Mammary epithelial cell (primary cell): ENCODE measurements around the gene NPDC1.

Source experiments
- EZH2 ChIP-seq: IDR thresholded peaks from 2 replicates; pipeline ENCODE4 v1.6.1; 2012; ENCODE audit warnings: low read length, inconsistent platforms, borderline replicate concordance
- TF ChIP-seq, protein P1 (sequence below), 2 donors: IDR thresholded peaks in 1 of 2; conservative IDR thresholded peaks in 1 of 2; 2 replicates each; pipeline ENCODE4 v1.5.1; 2011 to 2012; ENCODE audit warnings: inconsistent platforms in 2 of 2, low read length in 2 of 2, mild to moderate bottlenecking in 2 of 2, control low read depth in 1 of 2, low read depth in 1 of 2; ENCODE audit not compliant: insufficient read depth in 1 of 2; ENCODE audit errors: extremely low read depth in 1 of 2

DNA sequence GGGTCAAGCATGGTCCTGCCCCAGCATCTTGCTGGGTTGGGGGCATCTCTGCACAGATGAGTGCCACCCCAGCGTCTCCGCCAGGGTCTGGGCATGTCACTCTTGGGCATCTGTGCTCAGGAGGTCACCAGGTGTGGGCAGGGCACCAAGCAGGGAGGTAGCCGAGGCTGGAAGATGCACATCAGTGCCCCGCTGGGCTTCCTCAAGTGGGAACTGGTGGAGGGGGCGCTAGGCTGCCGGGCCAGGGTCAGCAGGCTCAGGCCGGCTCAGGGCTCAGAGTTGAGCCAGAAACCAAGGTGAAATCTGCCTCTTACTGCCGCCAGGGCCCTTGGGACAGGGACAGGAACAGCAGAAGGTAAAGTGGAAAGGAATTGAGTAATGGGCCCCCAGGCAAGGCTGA, 10.0 kb downstream of the NPDC1 start:
- TF ChIP-seq, protein P1, sequence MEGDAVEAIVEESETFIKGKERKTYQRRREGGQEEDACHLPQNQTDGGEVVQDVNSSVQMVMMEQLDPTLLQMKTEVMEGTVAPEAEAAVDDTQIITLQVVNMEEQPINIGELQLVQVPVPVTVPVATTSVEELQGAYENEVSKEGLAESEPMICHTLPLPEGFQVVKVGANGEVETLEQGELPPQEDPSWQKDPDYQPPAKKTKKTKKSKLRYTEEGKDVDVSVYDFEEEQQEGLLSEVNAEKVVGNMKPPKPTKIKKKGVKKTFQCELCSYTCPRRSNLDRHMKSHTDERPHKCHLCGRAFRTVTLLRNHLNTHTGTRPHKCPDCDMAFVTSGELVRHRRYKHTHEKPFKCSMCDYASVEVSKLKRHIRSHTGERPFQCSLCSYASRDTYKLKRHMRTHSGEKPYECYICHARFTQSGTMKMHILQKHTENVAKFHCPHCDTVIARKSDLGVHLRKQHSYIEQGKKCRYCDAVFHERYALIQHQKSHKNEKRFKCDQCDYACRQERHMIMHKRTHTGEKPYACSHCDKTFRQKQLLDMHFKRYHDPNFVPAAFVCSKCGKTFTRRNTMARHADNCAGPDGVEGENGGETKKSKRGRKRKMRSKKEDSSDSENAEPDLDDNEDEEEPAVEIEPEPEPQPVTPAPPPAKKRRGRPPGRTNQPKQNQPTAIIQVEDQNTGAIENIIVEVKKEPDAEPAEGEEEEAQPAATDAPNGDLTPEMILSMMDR (conservative IDR thresholded peaks at IDR 0.05 in 1 of 2, IDR thresholded peaks at IDR 0.05 in 1 of 2; ENCODE audit: extremely low read depth in 1 of 2, insufficient read depth in 1 of 2, low read depth in 1 of 2, low read length in 2 of 2) = no peak
- TF ChIP-seq EZH2 = no peak
